Progenitor cell of endocrine pancreas (in vitro differentiated cells): ENCODE measurements around the gene MMEL1. TPM values are rescaled to one million over a fixed set of nuclear protein-coding genes. Genes with fewer than 3 reads are reported as not detected.

Experiments used
- DNase-seq: peaks from one replicate; pipeline ENCODE4 v3.0.0; 2021; ENCODE audit warnings: low spot score; ENCODE audit not compliant: unreplicated experiment
- H3K27ac Mint-ChIP-seq: 2 replicates; pipeline ENCODE4 v1.8.0; 2021; ENCODE audit warnings: mild to moderate bottlenecking, moderate library complexity, mixed read lengths
- H3K27me3 Mint-ChIP-seq: 2 replicates; pipeline ENCODE4 v1.8.0; 2021; ENCODE audit warnings: mixed read lengths
- H3K36me3 Mint-ChIP-seq: 2 replicates; pipeline ENCODE4 v1.8.0; 2022; ENCODE audit warnings: mixed read lengths; ENCODE audit not compliant: insufficient read depth
- H3K4me1 Mint-ChIP-seq: 2 replicates; pipeline ENCODE4 v1.8.0; 2021; ENCODE audit warnings: low read depth, mixed read lengths
- H3K4me3 Mint-ChIP-seq: 2 replicates; pipeline ENCODE4 v1.8.0; 2021; ENCODE audit warnings: low read depth, mild to moderate bottlenecking, moderate library complexity, mixed read lengths
- H3K9me3 Mint-ChIP-seq: 2 replicates; pipeline ENCODE4 v1.8.0; 2021; ENCODE audit warnings: low read depth, mixed read lengths
- CTCF ChIP-seq: fragments of 200-600 bp; sonication (generic); IDR thresholded peaks from one replicate; pipeline ENCODE4 v1.5.0; 2021; ENCODE audit warnings: antibody characterized with exemption, mild to moderate bottlenecking; ENCODE audit not compliant: unreplicated experiment
- total RNA-seq: library from RNA; stranded (reverse); gene quantifications from 2 replicates; pipeline ENCODE4 v1.2.1, GENCODE V29; 2021

MMEL1 gene
- total RNA-seq, 1 donor from 2014 or later = 0.93 TPM

GRCh38 chr1:2611621-2612437 is 21.0 kb downstream of the MMEL1 start:
- no peak overlapping the region for H3K4me3 Mint-ChIP-seq
- H3K27me3 Mint-ChIP-seq = peaks cover 25% of the 10 kb centered on the region
- no peak for TF ChIP-seq CTCF
- H3K36me3 Mint-ChIP-seq = no peaks in the 10 kb centered on the region
- peak; percentile 8 for DNase-seq
- H3K27ac Mint-ChIP-seq = no peak overlapping the region
- H3K4me1 Mint-ChIP-seq = no peaks in the 10 kb centered on the region
- H3K9me3 Mint-ChIP-seq = peaks cover 8% of the 10 kb centered on the region

DNA sequence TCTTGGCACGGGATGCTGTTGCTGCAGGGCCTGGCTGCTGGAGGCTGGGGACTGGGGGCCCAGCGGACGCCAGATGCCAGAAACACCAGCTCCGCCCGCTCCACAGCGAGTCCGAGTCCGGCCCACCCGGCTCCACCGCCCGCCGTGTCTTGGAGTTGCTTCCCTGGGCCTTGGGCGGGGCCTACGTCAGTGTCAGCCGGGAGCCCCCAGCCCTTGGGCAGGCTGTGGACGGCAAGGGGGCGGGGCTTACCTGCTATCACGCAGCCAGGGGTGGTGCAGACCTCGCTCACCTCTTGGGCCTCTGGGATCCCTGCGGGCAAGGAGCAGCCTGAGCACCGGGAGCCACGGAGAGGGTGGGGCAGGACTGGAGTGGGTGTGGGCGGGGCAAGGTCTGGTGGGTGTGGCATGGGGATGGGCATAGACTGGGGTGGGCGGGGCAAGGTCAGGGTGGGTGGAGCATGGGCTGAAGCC is 21.8 kb downstream of the MMEL1 start:
- H3K27me3 Mint-ChIP-seq = peaks cover 18% of the 10 kb centered on the region

DNA sequence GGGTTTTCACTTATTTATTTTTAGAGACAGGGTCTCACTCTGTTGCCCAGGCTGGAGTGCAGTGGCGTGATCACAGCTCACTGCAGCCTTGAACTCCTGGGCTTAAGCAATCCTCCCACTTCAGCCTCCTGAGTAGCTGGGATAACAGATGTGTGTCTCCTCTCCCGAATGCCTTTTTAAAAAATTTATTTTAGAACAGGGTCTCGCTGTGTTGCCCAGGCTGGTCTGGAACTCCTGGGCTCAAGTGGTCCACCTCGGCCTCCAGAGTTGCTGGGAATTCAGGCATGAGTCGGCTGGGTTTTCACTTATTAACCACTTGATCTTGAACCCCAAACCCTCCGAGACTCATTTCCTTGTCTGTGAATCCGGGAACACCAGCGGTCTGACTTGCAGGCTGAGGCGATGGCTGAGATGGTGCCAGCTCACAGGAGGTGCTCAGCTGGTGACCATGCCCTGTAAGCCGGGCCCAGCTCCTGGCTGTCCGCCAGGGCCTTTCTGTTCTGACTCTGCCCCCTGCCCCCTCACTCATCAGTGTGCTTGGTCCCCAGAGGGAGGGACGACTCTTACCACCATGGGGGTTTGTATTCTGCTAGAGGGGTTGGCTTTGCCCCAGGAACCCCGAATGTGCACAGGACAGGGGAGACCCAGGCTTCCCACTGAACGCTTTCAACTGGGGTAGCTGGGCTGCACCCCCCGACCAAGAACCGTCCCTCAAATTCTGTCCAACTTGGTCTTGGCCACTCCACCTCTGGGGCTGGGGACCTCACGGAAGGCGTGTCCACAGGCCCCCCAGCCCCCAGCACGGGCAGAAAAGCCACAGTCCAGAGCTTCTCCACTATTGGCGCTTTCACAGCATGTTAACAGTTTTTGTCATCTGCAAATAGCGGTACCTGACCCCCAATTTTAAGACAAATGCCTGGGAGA is 22.5 kb downstream of the MMEL1 start:
- peaks cover 13% of the 10 kb centered on the region for H3K27me3 Mint-ChIP-seq
- no peak overlapping the region for H3K27ac Mint-ChIP-seq
- TF ChIP-seq CTCF = no peak
- DNase-seq = peak; percentile 7
- H3K4me1 Mint-ChIP-seq = no peaks in the 10 kb centered on the region
- no peaks in the 10 kb centered on the region for H3K36me3 Mint-ChIP-seq
- H3K9me3 Mint-ChIP-seq = peaks cover 8% of the 10 kb centered on the region
- no peak overlapping the region for H3K4me3 Mint-ChIP-seq

More for the DNA sequence above, 21.8 kb downstream of the MMEL1 start:
- DNase-seq = peak; percentile 50
- no peak overlapping the region for H3K4me3 Mint-ChIP-seq
- peaks cover 8% of the 10 kb centered on the region for H3K9me3 Mint-ChIP-seq
- no peak overlapping the region for H3K27ac Mint-ChIP-seq
- no peaks in the 10 kb centered on the region for H3K36me3 Mint-ChIP-seq
- no peaks in the 10 kb centered on the region for H3K4me1 Mint-ChIP-seq
- no peak for TF ChIP-seq CTCF

- Mint-ChIP-seq H3K27me3 (peaks cover 12% of the 10 kb centered on the region), H3K36me3 (no peaks in the 10 kb centered on the region), H3K4me3 (no peak overlapping the region), H3K27ac (no peak overlapping the region), H3K9me3 (peaks cover 8% of the 10 kb centered on the region), H3K4me1 (no peaks in the 10 kb centered on the region)
- DNase-seq = peak; percentile 9
- TF ChIP-seq CTCF = no peak
Measured at GRCh38 chr1:2609319-2610035, 23.3 kb downstream of the MMEL1 start.

- Mint-ChIP-seq H3K27ac (no peak overlapping the region), H3K27me3 (peaks cover 2% of the 10 kb centered on the region), H3K9me3 (no peaks in the 10 kb centered on the region), H3K36me3 (no peaks in the 10 kb centered on the region), H3K4me3 (no peak overlapping the region), H3K4me1 (no peaks in the 10 kb centered on the region)
- DNase-seq = no peak
- no peak for TF ChIP-seq CTCF
Measured at GRCh38 chr1:2607641-2608091, 25.1 kb downstream of the MMEL1 start.
